Fibroblast of pulmonary artery (primary cell): ENCODE measurements around the gene LHPP.

Experiments
- DNase-seq: peaks from one replicate; pipeline ENCODE4 v3.0.0-alpha.2; 2010; ENCODE audit warnings: low read depth
- H3K4me3 ChIP-seq: replicated peaks from 2 replicates; pipeline ENCODE4 v1.5.1; 2011; ENCODE audit warnings: low read depth, mild to moderate bottlenecking, control low read depth, low read length, moderate library complexity
- CTCF ChIP-seq: IDR thresholded peaks from 2 replicates; pipeline ENCODE4 v1.5.1; 2011; ENCODE audit warnings: mild to moderate bottlenecking, control low read depth, low read length, inconsistent platforms; ENCODE audit errors: missing control alignments

The LHPP gene

DNA sequence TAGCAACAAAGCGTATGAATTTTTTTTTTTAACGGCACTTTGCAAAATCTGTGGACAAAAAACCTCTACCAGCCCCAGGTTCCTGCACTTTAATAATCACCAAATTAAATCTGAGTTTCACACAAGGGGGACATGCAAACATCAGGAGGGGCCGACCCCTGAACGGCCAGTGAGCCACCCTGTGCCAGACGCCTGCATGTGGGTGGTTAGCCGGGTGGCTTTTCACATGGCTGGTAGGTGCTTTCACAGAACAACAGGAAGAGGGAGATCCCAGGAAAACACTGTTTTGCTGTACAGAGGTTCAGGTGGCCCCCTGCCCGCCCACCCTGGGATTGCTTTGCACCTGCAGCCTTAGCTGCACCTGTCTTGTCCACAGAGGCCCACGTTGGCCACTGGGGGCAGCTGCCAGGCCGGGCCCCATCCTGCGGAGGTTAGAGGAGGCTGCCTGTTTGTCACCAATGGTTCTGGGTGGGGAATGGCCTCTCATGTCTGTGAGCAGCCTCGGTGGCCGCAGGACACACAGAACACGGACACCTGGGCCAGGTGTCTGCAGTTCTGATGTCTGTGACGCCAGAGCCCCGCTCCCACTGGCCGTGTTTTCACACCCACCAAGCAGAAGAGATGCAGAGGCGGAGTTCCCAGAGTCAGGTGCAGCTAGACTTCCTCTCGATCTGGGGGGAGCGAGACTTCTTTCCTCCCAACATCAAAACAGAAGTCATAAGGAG, 174.8 kb downstream of the LHPP start:
- H3K4me3 ChIP-seq = no peak overlapping the region
- no peak for DNase-seq
- TF ChIP-seq CTCF = no peak

- no peak for TF ChIP-seq CTCF
- DNase-seq = no peak
- H3K4me3 ChIP-seq = no peak overlapping the region
These were observed 175.6 kb downstream of the LHPP start for GRCh38 chr10:124637091-124637700.

DNA sequence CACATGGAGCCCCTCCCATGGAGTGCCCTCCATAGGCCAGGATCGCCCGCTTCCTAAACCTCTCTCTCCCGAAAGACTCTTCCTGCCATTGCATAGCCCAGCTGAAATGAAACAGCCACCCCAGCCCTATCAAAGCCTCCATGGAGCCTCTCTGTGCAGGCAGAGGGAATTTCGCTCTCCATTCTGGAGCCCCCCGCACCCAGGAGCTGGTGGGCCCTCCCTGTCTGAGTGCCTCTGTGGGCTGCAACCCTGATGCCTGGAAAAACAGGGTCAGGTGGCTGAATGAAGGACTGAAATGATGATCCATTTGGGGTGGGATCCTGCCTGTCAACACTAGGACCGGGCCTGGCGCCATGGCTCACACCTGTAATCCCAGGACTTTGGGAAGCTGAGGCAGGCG, 176.1 kb downstream of the LHPP start:
- no peak for DNase-seq
- H3K4me3 ChIP-seq = no peak overlapping the region
- no peak for TF ChIP-seq CTCF

DNA sequence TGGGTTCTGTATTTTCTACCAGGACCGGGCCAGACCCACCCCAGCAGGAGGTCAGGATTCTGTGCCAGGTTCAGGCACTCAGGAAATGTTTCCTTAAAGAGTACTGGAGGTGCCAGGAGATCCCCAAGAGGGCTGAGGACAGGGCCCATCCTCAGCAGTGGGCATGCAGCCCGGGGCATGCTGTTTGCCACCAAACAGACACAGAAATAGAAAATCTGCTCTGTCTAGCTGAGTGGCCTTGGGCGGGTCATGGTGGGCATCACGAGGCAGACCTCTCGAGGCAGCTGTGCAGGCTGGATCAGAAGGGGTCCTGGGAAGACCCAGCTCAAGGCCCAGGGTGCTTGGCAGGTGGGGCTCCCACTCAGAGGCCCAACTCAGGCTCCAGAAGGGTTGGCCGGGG, 177.6 kb downstream of the LHPP start:
- TF ChIP-seq CTCF = no peak
- no peak overlapping the region for H3K4me3 ChIP-seq
- DNase-seq = no peak

- no peak for DNase-seq
- H3K4me3 ChIP-seq = no peak overlapping the region
- TF ChIP-seq CTCF = no peak
These were observed 178.0 kb downstream of the LHPP start for GRCh38 chr10:124639646-124640045.

GRCh38 chr10:124640056-124640455, 178.4 kb downstream of the LHPP start:
- no peak for DNase-seq
- TF ChIP-seq CTCF = no peak

More at GRCh38 chr10:124640056-124640455, 178.4 kb downstream of the LHPP start:
- no peak overlapping the region for H3K4me3 ChIP-seq
